ENCODE data around the gene ZNF791.

DNA sequence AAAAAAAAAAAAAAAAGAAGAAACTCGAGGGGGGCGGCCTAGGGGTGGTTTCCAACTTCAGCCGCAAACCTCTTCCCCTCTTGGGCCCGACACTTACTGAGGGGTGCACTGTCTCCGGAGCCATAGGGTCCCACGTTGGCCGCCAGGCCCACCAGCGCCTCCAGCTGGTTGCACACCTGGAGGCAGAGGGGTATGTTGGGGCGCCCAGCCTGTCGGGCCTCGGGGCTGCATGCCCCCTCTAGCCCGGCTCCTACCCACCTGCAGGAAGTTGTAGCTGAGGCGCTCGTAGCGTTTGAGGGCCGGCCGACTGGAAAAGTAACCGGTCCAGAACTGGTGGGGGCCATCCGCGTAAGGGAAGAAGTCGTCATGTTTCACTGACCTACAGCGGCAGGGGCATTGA lies 47.2 kb downstream of the ZNF791 start:
- TF ChIP-seq YY1 (IDR thresholded peaks at IDR 0.05; ENCODE audit: insufficient read depth, insufficient read length), result no peak
- no peak for TF ChIP-seq SUZ12 (IDR thresholded peaks at IDR 0.05; ENCODE audit: extremely low read depth, insufficient read depth, insufficient read length)
